NT2/D1 (cell line): ENCODE measurements around the gene OR5H14.
A peak's percentile ranks its signal among the peaks of the same experiment; 100 is the strongest.

Experiments used
- DNase-seq: peaks from one replicate; pipeline ENCODE4 v3.0.0-alpha.2; 2011; ENCODE audit warnings: low read depth, low spot score
- H3K27me3 ChIP-seq: 2 replicates; pipeline ENCODE4 v1.6.0; 2011; ENCODE audit warnings: mild to moderate bottlenecking; ENCODE audit not compliant: insufficient read length, insufficient read depth
- H3K36me3 ChIP-seq: 2 replicates; pipeline ENCODE4 v1.6.1; 2011; ENCODE audit warnings: mild to moderate bottlenecking, low read length, mixed read lengths; ENCODE audit not compliant: insufficient read depth, insufficient read length
- H3K4me1 ChIP-seq: 2 replicates; pipeline ENCODE4 v1.5.1; 2011; ENCODE audit not compliant: insufficient read depth, insufficient read length
- H3K4me3 ChIP-seq: 2 replicates; pipeline ENCODE4 v1.5.1; 2011; ENCODE audit warnings: low read depth; ENCODE audit not compliant: insufficient read length
- H3K9ac ChIP-seq: 2 replicates; pipeline ENCODE4 v1.6.0; 2011; ENCODE audit warnings: low read depth; ENCODE audit not compliant: insufficient read length
- H3K9me3 ChIP-seq: 2 replicates; pipeline ENCODE4 v1.5.1; 2011; ENCODE audit warnings: mild to moderate bottlenecking, low read length; ENCODE audit not compliant: insufficient read depth
- SUZ12 ChIP-seq: IDR thresholded peaks from 2 replicates; pipeline ENCODE4 v1.6.1; 2011; ENCODE audit not compliant: insufficient read length, insufficient read depth; ENCODE audit errors: extremely low read depth
- YY1 ChIP-seq: IDR thresholded peaks from 2 replicates; pipeline ENCODE4 v1.6.1; 2011; ENCODE audit not compliant: insufficient read length, insufficient read depth
- ZNF274 ChIP-seq: IDR thresholded peaks from 2 replicates; pipeline ENCODE4 v1.6.1; 2011; ENCODE audit warnings: mild to moderate bottlenecking, low read depth, low read length

OR5H14 gene

DNA sequence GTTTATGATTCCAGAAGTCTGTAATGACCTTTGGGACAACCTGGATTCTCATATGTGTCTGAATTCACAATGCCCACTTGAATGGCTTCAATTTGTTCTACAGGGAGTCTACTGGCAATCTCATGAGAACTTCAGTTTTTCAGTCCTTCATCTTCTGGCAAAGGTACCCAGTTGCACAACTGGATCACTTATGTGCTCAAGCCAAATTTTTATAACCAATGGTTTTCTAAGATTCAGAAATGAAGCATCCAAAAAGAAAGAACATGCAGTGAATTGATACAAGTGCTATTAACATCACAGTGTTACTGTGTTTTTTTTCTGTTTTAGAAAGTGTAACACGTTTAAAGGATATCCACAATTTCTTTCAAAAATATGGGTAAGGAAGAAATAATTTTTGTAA is at the start of gene OR5H14:
Gene OR5H14 (plus strand): TSS at position 301 of the 400 bp plus-strand sequence. CDS start 1,907 bp downstream, outside the sequence.
- TF ChIP-seq YY1 (no peak), SUZ12 (no peak), ZNF274 (no peak)
- no peak for DNase-seq
- no peaks in the 10 kb centered on the region for H3K36me3 ChIP-seq
- no peak within 1 kb of the TSS for H3K9ac ChIP-seq
- H3K4me1 ChIP-seq: no peaks in the 10 kb centered on the region
- H3K4me3 ChIP-seq: no peak within 1 kb of the TSS
- no peaks in the 10 kb centered on the region for H3K27me3 ChIP-seq
- no peaks in the 10 kb centered on the region for H3K9me3 ChIP-seq

DNA sequence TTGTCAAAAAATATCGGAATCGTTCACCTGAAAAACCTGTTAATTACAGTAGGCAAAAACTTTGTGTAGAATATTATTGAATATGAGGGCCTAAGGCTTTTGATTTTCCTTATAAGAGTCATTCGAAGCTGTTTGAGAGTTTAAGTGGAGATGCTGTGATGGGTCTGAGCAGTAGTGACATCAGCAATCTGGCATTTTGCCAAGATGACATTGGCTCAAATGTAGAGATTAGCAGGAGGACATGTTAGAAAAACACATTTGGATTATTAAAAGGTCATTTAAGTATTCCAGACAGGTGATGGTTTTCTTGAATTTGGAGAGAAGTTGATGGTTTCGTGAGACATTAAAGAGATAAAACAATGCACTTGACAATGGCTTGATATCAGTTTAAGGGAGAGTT is 47.4 kb upstream of the OR5H14 start:
- no peaks in the 10 kb centered on the region for H3K9me3 ChIP-seq
- no peaks in the 10 kb centered on the region for H3K4me1 ChIP-seq
- DNase-seq: no peak
- no peak overlapping the region for H3K9ac ChIP-seq
- no peak for TF ChIP-seq ZNF274
- no peak for TF ChIP-seq SUZ12
- TF ChIP-seq YY1: no peak
- H3K4me3 ChIP-seq: no peak overlapping the region
- H3K36me3 ChIP-seq: no peaks in the 10 kb centered on the region
- no peaks in the 10 kb centered on the region for H3K27me3 ChIP-seq

DNA sequence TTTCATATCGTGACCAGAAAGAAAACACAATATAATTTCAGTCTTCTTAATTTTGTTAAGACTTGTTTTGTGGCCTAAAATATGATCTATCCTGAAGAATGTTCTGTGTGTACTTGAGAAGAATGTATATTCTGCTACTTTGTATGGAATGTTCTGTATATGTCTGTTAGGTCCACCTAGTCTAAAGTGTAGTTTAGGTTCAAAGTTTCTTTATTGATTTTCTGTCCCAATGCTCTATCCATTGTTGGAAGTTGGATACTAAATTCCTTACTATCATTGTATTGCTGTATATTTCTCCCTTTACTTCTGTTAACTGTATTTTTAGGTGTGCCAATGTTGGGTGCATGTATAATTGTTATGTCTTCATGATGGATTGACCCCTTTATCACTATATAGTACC is 39.1 kb upstream of the OR5H14 start:
- H3K9ac ChIP-seq: no peak overlapping the region
- DNase-seq: no peak
- H3K9me3 ChIP-seq: peaks cover 36% of the 10 kb centered on the region
- no peaks in the 10 kb centered on the region for H3K4me1 ChIP-seq
- TF ChIP-seq YY1 (no peak), SUZ12 (no peak), ZNF274 (no peak)
- no peaks in the 10 kb centered on the region for H3K36me3 ChIP-seq
- H3K4me3 ChIP-seq: no peak overlapping the region
- H3K27me3 ChIP-seq: no peaks in the 10 kb centered on the region

DNA sequence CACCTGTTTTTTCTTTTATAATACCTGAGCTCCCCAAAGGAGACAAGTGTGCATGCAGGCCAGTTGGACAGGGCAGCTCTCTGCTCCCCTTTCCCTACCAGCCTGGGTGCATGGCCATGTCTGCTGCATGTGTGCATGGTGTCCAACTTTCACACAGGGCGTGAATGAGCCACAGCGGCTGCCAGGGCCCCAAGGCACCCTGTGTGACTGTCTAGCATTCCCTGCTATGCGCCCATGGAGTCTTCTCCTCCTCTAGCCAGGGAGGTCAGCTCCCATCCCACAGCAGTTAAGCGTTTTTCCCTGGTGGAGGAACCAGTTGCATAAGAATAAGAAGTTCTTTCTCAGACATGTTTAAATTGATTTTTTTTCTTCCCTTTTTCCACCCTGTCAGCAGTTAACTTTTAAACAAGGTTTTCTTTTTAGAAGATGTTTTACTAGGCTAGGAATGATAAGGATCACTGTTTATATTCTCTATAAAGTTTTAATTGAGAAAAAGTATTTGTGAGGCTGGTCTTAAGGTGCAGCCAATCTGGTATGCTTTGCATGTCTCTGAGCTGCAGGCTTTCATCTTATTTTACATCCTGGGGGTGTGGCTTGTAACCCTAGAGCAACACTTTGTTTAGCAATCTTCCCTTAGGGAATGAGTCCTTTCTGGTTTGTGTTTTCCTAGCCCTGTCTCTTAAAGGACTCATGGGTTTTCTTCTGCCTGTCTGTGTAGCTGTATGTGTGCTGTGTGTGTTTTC is 37.3 kb upstream of the OR5H14 start:
- H3K27me3 ChIP-seq: no peaks in the 10 kb centered on the region
- H3K9me3 ChIP-seq: peaks cover 37% of the 10 kb centered on the region
- H3K4me3 ChIP-seq: no peak overlapping the region
- no peak overlapping the region for H3K9ac ChIP-seq
- TF ChIP-seq SUZ12 (no peak), YY1 (no peak), ZNF274 (no peak)
- peak; percentile 18 for DNase-seq
- no peaks in the 10 kb centered on the region for H3K4me1 ChIP-seq
- no peaks in the 10 kb centered on the region for H3K36me3 ChIP-seq

DNA sequence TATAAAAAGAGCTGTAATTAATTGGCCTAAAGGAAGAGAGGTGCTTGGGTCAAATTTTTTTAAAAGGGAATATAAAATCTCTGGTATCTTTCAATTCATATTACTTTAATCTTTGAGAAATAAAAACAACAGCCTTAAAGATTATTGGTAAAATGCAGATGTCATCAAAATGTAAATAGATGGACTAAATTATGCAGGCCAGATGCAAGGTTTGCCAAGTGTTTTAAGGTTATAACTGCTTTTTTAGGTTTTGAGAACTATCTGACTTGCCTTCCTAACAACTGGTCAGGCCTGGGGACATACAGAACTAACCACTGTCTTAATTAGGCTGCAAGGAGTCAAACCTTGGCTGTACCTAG is 36.8 kb upstream of the OR5H14 start:
- Histone ChIP-seq H3K27me3 (no peaks in the 10 kb centered on the region), H3K4me1 (no peaks in the 10 kb centered on the region), H3K4me3 (no peak overlapping the region), H3K9ac (no peak overlapping the region), H3K36me3 (no peaks in the 10 kb centered on the region), H3K9me3 (peaks cover 37% of the 10 kb centered on the region)
- TF ChIP-seq SUZ12 (no peak), ZNF274 (no peak), YY1 (no peak)
- no peak for DNase-seq

DNA sequence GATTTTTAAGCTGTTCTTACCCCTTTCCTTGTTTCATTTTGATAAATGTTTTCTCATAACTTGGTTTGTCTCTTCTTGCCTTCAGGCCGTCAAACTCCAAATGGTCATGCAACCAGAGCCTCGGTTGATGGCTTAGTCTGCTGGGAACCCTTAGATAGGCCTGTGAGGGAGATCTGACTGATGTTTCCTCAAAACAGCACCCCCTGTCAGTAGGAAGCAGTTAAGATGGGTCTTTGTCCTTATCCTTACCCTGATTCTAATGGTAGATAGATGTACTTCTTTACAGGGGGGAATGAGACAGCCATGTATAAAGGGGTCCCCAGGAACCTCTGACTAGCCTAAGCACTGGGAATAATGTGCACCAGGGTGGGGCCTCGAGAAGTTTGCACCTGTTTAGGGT is 33.0 kb upstream of the OR5H14 start:
- TF ChIP-seq ZNF274 (no peak), YY1 (no peak), SUZ12 (no peak)

DNA sequence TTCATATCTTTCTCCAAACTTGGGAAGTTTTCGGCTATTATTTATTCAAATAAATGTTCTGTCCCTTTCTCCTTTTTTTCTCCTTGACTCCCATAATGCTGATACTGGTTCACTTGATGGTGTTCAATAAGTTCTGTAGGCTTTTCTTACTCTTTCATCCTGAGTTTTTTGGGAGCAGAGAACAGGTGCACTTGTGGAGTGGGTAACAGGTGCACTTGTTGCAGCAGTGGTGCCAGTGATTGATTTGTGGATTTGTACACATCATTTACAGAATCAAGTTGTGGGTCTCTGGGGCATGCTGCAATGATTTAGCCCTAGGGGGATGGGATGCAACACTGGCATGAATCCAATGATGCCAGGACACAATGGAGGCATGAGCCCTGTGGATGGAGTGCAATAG is 31.6 kb upstream of the OR5H14 start:
- no peak for DNase-seq
- Histone ChIP-seq H3K9me3 (peaks cover 25% of the 10 kb centered on the region), H3K4me1 (no peaks in the 10 kb centered on the region), H3K27me3 (no peaks in the 10 kb centered on the region), H3K36me3 (no peaks in the 10 kb centered on the region), H3K9ac (no peak overlapping the region), H3K4me3 (no peak overlapping the region)
- no peak for TF ChIP-seq YY1
- no peak for TF ChIP-seq ZNF274
- TF ChIP-seq SUZ12: no peak

More for the DNA sequence above, 33.0 kb upstream of the OR5H14 start:
- Histone ChIP-seq H3K9ac (no peak overlapping the region), H3K4me1 (no peaks in the 10 kb centered on the region), H3K36me3 (no peaks in the 10 kb centered on the region), H3K27me3 (no peaks in the 10 kb centered on the region), H3K9me3 (peaks cover 37% of the 10 kb centered on the region), H3K4me3 (no peak overlapping the region)
- DNase-seq: no peak

DNA sequence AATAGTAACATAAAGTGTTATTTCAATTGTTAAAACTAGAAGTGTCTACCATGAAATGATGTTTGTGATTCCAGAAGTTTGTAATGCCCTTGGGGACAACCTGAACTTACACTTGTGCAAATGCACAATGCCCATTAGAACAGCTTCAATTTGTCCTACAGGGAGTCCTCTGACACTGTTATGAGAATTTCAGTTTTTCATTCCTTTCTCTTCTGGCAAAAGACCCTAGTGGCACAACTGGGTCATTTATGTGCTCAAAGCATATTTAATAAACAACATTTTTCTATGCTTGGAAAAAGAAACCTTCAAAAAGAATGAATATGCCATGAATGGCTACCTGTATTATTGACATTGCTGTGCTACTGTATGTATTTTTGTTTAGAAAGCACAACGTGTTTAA is 16.9 kb upstream of the OR5H14 start, which contains the start of gene OR5H1:
Gene OR5H1 (plus strand): TSS at position 301 of the 400 bp plus-strand sequence. CDS start 1,977 bp downstream, outside the sequence.
- Histone ChIP-seq H3K4me3 (no peak within 1 kb of the TSS), H3K9me3 (no peaks in the 10 kb centered on the region), H3K4me1 (no peaks in the 10 kb centered on the region), H3K27me3 (no peaks in the 10 kb centered on the region), H3K9ac (no peak within 1 kb of the TSS), H3K36me3 (no peaks in the 10 kb centered on the region)
- TF ChIP-seq ZNF274: no peak
- no peak for TF ChIP-seq SUZ12
- no peak for TF ChIP-seq YY1
- no peak for DNase-seq
